ENCODE results near the gene MACROD2.

The MACROD2 gene

DNA sequence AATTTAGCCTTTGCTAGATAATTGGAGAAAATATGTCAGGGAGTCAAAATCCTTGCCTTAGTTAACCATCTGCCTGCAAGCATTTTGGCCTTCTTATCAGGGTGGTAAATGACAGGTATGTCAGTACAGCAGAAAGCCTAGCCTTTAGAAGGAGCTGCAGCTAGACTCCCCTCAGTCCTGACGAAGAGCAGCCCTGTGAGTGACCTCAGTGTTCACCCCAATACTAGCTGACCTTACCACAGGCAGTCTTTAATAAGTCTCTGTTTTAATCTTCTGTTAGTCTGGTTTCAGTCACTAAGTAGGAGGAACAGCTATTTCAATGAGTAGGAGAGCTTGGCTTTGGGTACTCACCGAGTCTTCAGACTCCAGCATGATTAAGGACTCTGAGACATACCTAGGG is 682.1 kb downstream of the MACROD2 start:
- no peak for DNase-seq

DNA sequence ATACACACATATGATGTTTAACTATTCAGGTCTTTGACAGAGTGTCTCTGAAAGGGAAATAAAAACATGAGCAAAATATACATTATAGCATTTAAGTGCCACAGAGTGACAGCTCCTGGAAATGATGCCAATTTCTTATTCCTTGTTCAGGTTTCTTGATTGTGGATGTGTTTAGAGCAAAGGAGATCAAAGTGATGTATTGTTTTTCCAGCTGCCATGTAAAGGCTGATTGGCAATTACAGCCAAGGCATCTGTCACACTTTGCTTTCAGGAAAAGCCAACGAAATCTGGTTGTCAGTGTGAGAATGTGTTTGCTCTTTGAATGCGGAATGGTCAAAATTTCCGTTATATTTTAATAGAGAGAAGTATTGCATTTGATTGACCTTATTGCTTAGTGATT is 689.9 kb downstream of the MACROD2 start:
- DNase-seq = no peak

GRCh38 chr20:14687313-14687712 is 692.0 kb downstream of the MACROD2 start:
- no peak for DNase-seq

DNA sequence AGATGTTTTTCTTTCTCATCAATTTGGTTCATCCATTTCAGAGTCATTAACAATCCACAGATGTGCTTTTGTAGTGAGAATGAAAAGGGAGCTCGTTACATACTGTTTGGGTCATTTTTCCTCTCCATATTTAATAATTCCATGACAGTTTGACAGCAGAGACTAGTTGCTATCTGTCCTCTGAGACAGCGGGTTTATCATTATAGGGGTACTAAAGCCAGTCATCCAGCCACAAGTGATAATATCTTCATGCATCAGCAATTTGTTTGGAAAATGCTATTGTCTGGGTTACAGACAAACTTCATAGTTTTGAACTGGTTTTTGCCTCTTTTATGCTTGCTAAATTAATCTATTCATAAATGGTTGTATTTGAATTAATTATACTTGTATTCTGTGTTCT is 692.7 kb downstream of the MACROD2 start:
- no peak for DNase-seq

DNA sequence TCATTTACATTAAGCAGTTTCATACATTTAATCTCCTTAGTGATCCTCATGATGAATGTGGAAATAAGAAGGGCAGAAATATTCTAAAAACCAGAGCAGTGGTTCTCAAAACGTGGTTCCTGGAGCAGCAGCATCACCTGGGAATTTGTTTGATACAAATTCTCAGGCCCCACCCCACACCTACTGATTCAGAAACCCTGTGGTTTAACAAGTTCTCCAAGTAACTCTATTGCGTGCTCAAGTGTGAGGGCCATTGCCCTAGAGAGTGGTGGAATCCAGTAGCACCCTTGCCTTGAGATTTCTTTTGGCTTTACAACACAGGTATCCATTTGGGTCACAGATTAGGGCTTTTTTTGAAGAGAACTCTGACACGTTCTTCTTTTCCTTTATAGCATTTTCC is 696.7 kb downstream of the MACROD2 start:
- no peak for DNase-seq

DNA sequence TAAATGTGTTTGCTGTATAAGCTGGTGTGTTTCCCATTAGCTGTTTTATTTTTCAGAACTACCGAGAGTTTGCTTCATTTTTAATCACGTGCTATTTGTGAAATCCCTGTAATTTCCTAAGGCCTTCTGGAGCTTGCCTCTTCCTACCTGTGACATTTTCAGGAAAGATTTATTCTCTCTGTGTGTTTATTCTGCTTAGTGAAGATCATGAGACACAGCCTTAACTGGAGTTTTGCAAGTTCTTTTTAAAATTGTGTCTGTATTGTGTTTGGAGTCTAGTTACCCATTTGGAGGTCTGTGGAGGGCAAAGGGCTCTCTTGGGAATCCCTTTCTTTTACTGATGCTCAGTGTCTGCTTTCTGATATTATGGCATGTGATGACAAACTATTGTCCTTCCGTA is 701.2 kb downstream of the MACROD2 start:
- no peak for DNase-seq

DNA sequence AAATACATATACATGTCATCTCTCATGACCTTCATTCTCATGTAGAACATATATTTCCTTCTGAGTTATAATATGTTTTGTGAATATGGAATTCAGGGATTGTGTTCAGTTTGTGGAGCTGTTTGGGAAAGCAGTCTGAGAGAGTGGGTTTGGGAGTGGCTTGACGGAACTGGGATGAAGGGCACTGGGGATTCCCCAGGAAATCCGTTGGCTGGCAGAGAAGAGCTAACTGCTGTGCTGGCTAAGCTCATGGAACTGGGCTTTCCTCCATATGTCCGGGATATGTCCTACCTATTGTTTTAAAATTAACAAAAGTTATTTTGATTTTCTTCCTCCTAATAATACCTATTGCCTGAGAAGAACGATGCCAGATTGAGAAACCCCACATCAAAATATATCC is 701.6 kb downstream of the MACROD2 start:
- no peak for DNase-seq

DNA sequence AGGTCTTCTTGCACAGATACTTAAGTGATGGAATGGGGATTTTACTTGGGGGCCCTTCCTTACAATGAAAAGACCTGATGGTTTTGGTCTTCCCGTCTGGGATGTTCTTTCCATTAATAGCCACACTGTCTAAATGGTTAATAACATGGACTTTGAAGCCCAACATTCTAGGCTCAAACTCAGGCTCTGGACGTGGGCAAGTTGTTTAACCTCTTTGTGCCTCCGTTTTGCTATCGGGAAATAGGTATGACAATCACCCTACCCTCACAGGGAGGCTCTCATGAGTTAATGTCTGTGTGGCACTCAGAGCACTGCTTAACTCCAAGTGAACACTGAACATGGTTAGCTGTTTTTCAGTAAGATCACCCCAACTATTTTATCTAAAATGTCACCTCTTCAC is 702.8 kb downstream of the MACROD2 start:
- no peak for DNase-seq

GRCh38 chr20:14698605-14699373 is 703.5 kb downstream of the MACROD2 start:
- DNase-seq = no peak

DNA sequence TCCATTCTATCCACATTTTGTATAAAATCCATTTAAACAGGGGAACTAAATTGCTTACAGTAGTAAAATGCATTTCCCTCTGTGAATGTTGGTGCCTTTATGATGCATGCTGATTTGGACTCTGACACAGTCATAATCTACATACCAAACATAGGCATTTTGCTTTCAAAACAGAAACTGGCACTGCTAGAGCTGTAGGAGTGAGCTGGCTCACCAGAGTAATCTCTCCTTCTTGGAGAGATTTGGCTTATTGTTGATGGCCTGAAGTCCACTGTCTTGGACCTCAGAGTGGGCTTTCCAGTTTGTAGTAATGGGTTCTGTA is 705.3 kb downstream of the MACROD2 start:
- DNase-seq = no peak

DNA sequence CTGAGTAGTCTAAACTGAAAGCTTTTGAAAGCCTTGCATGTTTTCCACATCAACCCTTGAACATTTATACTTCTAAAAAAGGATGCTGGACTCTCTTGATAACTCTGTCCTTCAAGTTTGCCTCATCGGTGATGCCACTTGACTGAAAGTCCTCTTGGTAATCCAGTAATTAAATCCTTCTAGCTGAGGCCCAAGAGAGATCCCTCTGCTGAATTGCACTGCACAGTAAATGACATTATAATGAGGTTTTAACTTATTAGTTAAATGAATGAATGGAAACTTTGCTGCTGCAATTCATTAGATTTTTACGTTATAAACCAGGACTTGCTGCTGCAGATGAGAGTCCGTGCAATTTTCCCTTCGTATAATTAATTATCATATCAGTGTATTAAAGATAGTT is 706.0 kb downstream of the MACROD2 start:
- DNase-seq = no peak

DNA sequence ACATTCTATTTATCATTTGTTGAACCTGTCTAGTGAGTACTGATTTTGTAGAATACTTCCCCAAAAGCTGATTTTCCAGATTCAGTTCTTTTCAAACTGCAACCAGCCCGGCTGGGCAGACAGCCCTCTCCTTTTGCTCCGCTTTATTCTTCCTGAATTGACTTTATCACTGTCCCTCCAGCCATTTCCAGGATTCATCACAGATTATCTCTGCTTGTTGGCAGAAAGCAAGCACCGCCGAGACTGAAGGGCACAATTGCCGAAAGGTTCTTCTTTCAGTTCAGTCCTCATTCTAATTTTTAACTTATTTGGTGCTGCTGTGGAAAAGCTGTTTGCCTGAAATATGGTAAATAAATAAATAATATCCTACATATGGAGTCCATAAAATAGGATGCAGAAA is 711.2 kb downstream of the MACROD2 start:
- DNase-seq = no peak

DNA sequence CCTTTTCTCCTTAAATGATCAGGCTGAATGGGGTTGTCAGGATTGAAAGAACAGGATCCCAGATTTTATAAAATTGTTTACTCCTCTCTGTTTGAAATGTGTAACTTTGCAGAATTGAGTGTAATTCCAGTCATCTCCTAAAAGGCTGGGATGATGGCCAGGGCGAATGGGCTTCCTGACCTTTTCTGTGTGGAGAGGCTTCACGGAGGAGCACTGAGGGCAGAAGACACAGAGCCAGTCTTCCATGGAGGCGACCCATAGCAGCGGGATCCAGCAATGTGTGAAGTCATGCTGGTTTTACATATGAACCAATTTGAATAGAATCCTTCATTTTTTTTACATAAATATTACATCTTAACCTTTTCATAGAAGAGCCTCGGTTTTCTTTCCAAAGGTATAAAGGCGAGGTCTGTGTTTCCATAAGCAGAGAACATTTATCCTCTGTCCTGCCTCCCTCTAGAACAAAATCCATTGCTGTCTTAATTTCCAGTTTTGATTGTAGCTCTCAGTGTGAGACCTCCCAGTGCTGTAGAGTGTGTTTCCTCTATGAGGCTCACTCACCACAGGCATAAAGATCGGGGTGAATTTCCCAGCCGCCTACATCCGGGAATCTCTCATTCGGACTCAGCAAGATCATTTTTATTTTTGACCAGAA is 711.8 kb downstream of the MACROD2 start:
- no peak for DNase-seq

GRCh38 chr20:14707865-14708596 is 712.7 kb downstream of the MACROD2 start:
- DNase-seq = no peak

- DNase-seq = no peak
Observed at GRCh38 chr20:14709439-14709838, 714.1 kb downstream of the MACROD2 start.

- no peak for DNase-seq
Observed at GRCh38 chr20:14710951-14711350, 715.6 kb downstream of the MACROD2 start.

DNA sequence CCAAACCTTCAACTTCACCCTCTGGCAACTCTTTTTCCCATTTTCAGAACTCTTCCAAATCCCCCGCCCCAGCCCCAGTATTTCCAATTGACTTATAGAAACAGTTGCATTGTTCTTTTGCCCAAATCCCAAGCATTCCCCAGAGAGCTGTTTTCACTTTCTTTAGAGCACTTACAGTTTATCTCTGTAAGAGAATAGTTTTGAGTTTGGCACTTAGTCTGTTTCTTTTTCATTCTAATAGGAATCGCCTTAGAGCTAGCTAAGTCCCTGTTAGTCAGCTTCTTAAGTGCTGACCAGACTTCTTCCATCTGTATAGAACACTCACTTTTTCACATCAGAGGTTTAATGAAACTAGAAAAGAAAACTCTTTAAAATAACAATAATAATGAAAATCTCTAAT is 716.3 kb downstream of the MACROD2 start:
- no peak for DNase-seq

DNA sequence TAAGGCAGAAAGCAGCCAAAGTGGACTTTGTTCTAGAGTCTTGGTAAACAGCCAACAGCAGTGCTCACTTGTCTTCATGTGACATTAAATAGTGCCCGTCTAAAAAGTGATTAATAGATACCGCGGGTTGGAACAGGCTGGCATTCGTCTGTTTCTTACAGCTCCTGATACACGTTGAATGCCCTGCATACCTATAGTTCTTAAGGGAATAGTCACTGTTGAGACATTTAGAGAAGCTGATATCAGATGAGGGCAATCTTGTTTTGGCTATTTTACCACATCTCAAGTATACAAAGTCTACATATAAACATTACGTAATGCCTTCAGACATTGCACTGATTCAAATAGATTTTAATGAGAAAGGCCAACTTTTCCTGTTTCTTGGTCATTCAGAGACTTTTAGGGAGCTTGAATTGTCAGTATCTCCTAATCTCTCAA is 717.0 kb downstream of the MACROD2 start:
- DNase-seq = no peak

- no peak for DNase-seq
Observed at GRCh38 chr20:14715400-14715799, 720.1 kb downstream of the MACROD2 start.

- DNase-seq = no peak
Observed at GRCh38 chr20:14716351-14716801, 721.1 kb downstream of the MACROD2 start.

DNA sequence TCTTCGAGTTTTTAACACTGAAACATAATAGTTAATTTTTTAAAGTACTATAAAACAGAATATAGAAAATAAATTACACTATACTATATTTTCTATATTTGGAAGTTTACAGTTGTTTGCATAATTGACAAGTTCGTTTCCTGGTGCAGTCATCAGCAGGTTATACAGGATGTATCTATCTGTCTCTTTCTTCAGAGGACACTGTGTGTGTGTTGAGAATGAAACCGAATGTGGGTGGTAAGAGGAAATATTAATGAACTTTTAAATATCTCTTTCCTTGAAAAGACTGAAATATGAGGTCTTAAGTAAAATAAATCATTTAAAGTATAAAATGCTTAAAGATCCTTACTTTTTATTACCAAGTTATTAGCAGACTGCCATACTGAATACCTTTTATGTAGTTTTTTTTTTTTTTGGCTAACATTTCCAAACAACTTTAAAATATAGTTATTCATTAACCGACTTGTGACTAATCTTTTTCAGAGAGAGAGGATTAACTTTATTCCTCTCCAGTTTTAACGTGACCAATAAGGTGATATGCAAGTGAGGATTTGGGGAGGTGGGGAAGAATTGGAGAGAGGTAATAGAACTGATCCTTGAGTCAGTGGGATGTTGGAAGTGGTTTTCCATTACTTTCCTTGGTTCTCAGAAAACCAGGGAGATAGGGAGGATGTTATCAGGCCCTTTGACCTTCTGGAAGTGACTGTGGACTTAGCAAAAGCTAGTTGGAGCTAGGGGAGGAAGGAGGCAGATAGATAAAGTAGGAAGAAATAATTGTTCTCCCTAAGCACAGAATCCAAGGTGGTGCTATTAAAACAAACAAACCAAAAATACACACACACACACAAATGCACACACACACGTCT is 722.1 kb downstream of the MACROD2 start:
- DNase-seq = no peak

- no peak for DNase-seq
Observed at GRCh38 chr20:14720251-14720650, 724.9 kb downstream of the MACROD2 start.

DNA sequence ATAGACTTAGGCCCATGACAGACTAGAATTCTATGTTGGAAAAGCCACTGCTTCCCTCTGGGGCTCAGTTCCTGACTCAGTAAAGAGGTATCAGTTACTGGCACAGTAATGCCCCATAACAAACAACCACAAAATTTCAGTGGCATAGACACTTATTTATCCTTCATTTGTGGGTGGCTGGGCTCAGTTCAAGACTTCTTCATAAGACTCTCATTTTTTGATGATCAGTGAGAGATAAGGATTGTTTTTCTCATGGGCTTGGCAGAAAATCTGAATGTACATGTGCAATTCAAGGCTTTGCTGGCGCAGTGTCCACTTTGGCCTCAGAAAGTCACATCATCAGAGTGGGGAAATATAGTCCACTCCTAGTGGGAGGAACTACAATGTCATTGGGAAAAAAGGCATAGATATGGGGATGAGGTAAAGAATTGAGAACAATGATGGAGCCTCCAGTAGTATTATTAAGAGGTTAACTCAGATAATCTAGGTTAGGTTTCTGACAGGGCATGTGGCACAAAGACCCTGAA is 726.7 kb downstream of the MACROD2 start:
- no peak for DNase-seq

Data from NCI-H2107 (cell line).